Fibroblast of mammary gland (primary cell): ENCODE data around the gene GRIN3B.

ENCODE experiments used
- DNase-seq: peaks from one replicate; pipeline ENCODE4 v3.0.0-alpha.2; 2010; ENCODE audit warnings: low read depth
- H3K4me3 ChIP-seq: 2 replicates; pipeline ENCODE4 v1.5.1; 2011; ENCODE audit warnings: low read depth, mild to moderate bottlenecking, low read length, moderate library complexity; ENCODE audit not compliant: control insufficient read depth
- CTCF ChIP-seq: conservative IDR thresholded peaks from 2 replicates; pipeline ENCODE4 v1.5.1; 2011; ENCODE audit warnings: low read depth, low read length, inconsistent platforms; ENCODE audit not compliant: control insufficient read depth, insufficient read depth

Gene GRIN3B

GRCh38 chr19:1041272-1041834, 41.1 kb downstream of the GRIN3B start:
- H3K4me3 ChIP-seq, result peak overlapping the region; percentile 42
- TF ChIP-seq CTCF, result no peak
- no peak for DNase-seq

- H3K4me3 ChIP-seq, result peak overlapping the region; percentile 5
Measured at GRCh38 chr19:1041835-1042685, 41.8 kb downstream of the GRIN3B start.

GRCh38 chr19:1042689-1043511, 42.7 kb downstream of the GRIN3B start:
- DNase-seq, result no peak

More at GRCh38 chr19:1041835-1042685, 41.8 kb downstream of the GRIN3B start:
- TF ChIP-seq CTCF, result no peak
- peak; percentile 78 for DNase-seq

GRCh38 chr19:1045247-1045603, 45.0 kb downstream of the GRIN3B start:
- DNase-seq, result peak; percentile 40
- no peak for TF ChIP-seq CTCF
- no peak overlapping the region for H3K4me3 ChIP-seq

More at GRCh38 chr19:1042689-1043511, 42.7 kb downstream of the GRIN3B start:
- TF ChIP-seq CTCF, result no peak
- H3K4me3 ChIP-seq, result peak overlapping the region; percentile 5

- DNase-seq, result no peak
- no peak for TF ChIP-seq CTCF
Measured at GRCh38 chr19:1046117-1046626, 46.0 kb downstream of the GRIN3B start.

More at GRCh38 chr19:1046117-1046626, 46.0 kb downstream of the GRIN3B start:
- H3K4me3 ChIP-seq, result no peak overlapping the region
